Measurements from ENCODE around the gene CTU2. TPM values are rescaled to one million over a fixed set of nuclear protein-coding genes. Genes with fewer than 3 reads are reported as not detected.

Gene CTU2
- total and polyA plus RNA-seq, 8 donors: 1.8 to 53.3 (median 14.8) TPM

DNA sequence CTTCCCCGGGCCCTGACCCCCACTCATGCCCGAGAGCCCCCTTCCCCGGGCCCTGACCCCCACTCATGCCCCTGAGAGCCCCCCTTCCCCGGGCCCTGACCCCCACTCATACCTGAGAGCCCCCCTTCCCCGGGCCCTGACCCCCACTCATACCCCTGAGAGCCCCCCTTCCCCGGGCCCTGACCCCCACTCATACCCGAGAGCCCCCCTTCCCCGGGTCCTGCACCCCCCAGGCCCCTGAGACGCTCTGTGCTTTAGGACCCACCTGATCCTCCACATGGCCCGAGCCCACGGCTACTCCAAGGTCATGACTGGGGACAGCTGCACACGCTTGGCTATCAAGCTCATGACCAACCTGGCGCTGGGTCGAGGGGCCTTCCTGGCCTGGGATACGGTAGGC, 6.8 kb downstream of the CTU2 start:
- H3K36me3 ChIP-seq: peaks cover 42 to 59% (median 52%) of the 10 kb centered on the region in 4 donors
- DNase-seq: no peak
- H3K4me3 ChIP-seq: no peak overlapping the region
- H3K27me3 ChIP-seq: no peaks in the 10 kb centered on the region
- no peak for TF ChIP-seq EP300 (IDR thresholded peaks at IDR 0.05)
- no peak for TF ChIP-seq CTCF (IDR thresholded peaks at IDR 0.05)
- TF ChIP-seq POLR2AphosphoS5 (IDR thresholded peaks at IDR 0.05): no peak
- TF ChIP-seq POLR2A (IDR thresholded peaks at IDR 0.05): no peak
- H3K9me3 ChIP-seq: no peaks in the 10 kb centered on the region
- 84 to 92% (median 92%) methylated on average over 4 to 15 of the region's 15 CpGs for WGBS, 5 donors
- intact Hi-C loops (cut with DNase I; ENCODE audit: low total_unique reads): no loop called here
- peaks cover 0 to 15% (median 4%) of the 10 kb centered on the region in 4 donors for H3K4me1 ChIP-seq
- no peak overlapping the region for H3K27ac ChIP-seq

DNA sequence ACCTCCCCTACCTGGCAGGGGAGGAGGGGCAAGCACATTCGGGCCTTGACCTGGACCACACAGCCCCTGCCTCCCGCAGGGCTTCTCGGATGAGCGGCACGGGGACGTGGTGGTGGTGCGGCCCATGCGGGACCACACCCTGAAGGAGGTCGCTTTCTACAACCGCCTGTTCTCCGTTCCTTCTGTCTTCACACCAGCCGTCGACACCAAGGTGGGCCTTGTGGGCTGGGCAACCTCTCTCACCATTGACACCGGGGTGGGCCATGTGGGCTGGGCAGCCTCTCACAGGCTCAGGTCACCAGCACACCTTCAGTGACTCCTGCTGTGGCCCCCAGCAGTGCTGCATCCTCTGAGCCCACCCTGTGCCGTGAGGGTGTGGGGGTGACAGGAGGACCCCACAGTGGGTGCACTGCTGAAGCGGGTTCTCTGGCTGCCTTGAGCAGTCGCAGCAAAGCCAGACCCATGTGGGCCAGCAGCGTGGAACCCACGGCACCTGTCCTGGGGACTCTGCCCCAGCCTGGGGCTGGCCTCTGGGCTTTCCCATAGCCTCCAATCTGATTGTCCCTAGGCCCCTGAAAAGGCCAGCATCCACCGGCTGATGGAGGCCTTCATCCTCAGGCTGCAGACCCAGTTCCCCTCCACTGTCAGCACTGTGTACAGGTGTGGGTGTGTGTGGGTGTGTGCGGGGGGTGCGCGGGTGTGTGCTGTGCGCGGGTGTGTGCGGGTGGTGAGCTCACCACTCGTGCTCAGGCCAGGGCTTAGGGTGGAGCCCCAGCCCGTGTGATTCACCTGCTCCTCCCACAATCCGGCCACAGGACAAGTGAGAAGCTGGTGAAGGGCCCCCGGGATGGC, 7.5 kb downstream of the CTU2 start:
- DNase-seq: peak in 1 of 2 donors; percentile 40
- peaks cover 42 to 67% (median 60%) of the 10 kb centered on the region in 4 donors for H3K36me3 ChIP-seq

GRCh38 chr16:88714420-88715302, 8.4 kb downstream of the CTU2 start:
- Histone ChIP-seq H3K4me1 (peaks cover 0 to 9% (median 0%) of the 10 kb centered on the region in 4 donors), H3K9me3 (no peaks in the 10 kb centered on the region), H3K36me3 (peaks cover 50 to 75% (median 68%) of the 10 kb centered on the region in 4 donors), H3K27ac (no peak overlapping the region), H3K27me3 (no peaks in the 10 kb centered on the region), H3K4me3 (no peak overlapping the region)
- WGBS, 5 donors: 89 to 93% (median 91%) methylated on average over 36 to 42 of the region's 42 CpGs
- intact Hi-C loops (cut with DNase I; ENCODE audit: low total_unique reads): no loop called here
- no peak for DNase-seq
- TF ChIP-seq CTCF (IDR thresholded peaks at IDR 0.05): no peak
- no peak for TF ChIP-seq POLR2AphosphoS5 (IDR thresholded peaks at IDR 0.05)
- no peak for TF ChIP-seq POLR2A (IDR thresholded peaks at IDR 0.05)
- TF ChIP-seq EP300 (IDR thresholded peaks at IDR 0.05): no peak

More for the DNA sequence above, 7.5 kb downstream of the CTU2 start:
- intact Hi-C loops (cut with DNase I; ENCODE audit: low total_unique reads): no loop called here
- 82 to 86% (median 83%) methylated on average over 21 to 30 of the region's 30 CpGs for WGBS, 5 donors
- no peak overlapping the region for H3K4me3 ChIP-seq
- H3K9me3 ChIP-seq: no peaks in the 10 kb centered on the region
- TF ChIP-seq CTCF (IDR thresholded peaks at IDR 0.05): no peak
- TF ChIP-seq POLR2AphosphoS5 (IDR thresholded peaks at IDR 0.05): no peak
- TF ChIP-seq POLR2A (IDR thresholded peaks at IDR 0.05): no peak
- TF ChIP-seq EP300 (IDR thresholded peaks at IDR 0.05): no peak
- H3K27me3 ChIP-seq: no peaks in the 10 kb centered on the region
- peaks cover 0 to 9% (median under 1%) of the 10 kb centered on the region in 4 donors for H3K4me1 ChIP-seq
- no peak overlapping the region for H3K27ac ChIP-seq

All from stomach (tissue), 9 donors.